CD4-positive, alpha-beta T cell treated with Interleukin-10 for 1 hour (primary cell): ENCODE results near the gene NDUFB10.
"Not testable (repeated sequence)": the region's sequence is repeated elsewhere in the genome, so short reads cannot be mapped to it uniquely, and the experiment has no call there.

Experiments used
- DNase-seq: peaks from one replicate; pipeline ENCODE4 v3.0.0-alpha.2; 2020

Gene NDUFB10

DNA sequence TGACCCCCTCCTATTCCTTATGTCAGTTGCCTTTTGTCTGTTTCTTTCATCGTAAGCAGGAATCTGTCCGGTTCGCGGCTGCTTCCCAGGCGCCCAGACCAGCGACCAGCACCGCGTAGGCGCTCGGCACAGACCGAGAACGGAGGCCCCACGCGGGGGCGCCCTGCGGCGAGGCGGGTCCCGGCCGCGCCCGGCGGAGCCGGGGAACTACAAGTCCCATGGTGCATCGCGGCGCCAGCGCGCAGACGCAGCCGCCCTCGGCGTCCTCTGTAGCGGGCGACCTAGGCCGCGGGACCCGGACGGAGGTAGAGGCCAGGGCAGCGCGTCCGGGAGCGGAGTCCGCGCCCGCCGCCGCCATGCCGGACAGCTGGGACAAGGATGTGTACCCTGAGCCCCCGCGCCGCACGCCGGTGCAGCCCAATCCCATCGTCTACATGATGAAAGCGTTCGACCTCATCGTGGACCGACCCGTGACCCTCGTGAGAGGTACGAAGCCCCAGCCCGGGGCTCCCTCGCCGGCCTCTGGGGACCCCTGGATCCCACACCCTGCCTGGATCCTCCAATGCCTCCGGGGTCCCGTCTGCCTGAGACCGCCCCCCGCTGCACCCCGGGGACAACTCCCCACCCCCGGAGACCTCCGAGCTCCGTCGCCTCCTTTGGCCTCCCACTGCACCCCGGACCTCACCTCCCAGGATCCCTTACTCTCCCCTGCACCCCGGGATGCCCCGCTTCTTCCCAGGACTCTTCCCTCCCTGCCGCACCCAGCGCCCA, at the start of gene NDUFB10:
Gene NDUFB10, plus strand, starts transcription at position 270 of the 771 bp plus-strand sequence. Its CDS starts 87 bp downstream, at position 357.
- DNase-seq, result peak; percentile 91

GRCh38 chr16:1909561-1910231, 49.6 kb upstream of the NDUFB10 start:
- no peak for DNase-seq

DNA sequence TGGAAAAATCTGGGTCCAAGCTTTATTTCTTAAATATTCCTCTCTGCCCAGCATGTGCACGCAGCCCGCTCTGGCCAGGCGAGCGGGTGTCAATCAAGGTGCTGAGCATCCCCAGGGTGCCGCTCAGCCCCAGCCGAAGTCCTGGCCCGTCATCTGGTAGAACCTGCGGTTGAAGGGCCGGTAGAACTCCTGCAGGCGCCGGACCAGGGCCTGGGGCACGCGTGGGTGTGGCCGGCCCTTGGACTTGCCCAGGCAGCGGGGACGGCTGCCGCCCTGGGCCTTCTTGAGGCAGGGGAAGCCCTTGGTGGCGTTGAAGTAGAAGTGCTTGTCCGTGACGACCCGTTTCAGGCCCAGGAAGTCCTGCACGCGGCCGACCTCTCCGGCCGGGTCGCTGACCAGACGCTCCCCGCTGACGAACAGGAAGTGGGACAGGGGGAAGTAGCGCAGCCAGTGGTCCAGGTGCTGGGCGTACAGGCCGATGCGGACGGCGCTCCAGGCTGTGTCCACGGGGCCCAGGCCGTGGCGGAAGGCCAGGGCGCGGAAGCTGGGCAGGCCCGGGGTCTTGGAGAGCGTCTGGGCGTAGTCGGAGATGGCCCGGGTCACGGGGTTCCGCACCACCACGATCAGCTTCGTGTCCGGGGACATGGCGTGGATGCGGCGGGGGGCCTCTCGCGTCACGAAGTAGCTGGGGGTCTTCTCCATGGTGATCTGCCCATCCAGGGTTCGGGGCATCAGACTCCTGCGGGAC, 47.7 kb upstream of the NDUFB10 start:
- DNase-seq, result no peak

DNA sequence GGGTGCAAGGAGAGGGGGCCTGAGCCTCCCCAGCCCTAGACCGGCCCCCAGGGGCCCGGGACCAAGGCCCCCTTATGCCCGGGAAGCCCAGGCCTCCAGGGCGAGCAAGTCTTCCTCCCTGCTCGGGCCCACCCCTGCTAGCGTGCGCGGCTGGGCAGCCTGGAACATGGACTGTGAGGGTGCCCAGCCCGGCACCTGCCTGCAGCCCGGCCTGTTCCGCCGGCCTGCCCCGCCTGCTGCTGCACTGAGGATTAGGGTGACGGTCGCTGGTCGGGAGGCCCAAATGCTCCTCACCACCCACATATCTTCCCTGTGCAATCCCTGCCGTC, 47.2 kb upstream of the NDUFB10 start:
- no peak for DNase-seq

- no peak for DNase-seq
These were observed 45.8 kb upstream of the NDUFB10 start for GRCh38 chr16:1913327-1914083.

GRCh38 chr16:1914084-1914608, 45.2 kb upstream of the NDUFB10 start:
- no peak for DNase-seq

- no peak for DNase-seq
These were observed 44.4 kb upstream of the NDUFB10 start for GRCh38 chr16:1914988-1915387.

DNA sequence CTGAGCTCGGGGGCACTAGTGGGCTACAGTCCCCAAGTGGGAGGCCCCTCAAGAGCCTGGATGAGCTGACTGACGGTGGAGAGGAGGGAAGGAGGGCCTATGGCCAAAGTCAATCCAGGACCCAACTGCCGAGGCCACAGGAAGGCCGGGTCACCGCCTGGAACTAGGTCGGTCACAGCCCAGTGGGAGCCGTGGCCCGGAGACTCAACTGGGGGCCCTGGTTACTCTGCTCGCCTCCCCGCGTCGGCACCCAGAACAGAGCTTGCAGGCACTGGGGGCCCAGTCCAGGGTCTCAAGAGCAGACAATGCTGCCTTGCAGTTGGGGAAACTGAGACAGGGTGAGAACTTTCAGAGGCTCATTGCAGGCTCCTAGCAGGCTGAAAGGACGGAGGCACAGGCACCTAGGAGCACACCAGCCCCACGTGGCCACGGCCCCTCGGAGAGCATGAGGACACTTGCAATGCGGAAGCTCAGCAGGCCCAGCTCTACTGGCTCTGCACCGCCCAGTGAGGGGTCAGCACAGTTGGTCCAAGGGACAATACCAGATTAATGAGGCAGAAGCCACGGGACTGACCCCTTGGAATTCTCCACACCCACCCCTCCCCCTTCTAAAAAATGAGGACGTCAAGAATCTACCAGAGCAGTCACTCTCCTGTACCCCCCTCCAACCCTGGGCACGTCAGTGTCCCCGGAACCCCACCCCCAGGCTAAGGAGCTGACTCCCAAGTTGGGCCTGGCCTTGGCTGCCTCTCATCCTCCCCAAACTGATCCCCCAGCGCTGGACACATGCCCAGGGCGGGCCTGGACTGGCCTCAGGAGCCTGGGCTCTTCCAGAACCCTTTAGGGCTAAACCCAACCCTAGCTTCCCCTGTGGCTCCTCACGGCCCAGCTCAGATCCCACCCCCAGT, 43.4 kb upstream of the NDUFB10 start:
- no peak for DNase-seq

GRCh38 chr16:1916640-1916990, 42.7 kb upstream of the NDUFB10 start:
- no peak for DNase-seq

GRCh38 chr16:1917056-1917664, 42.2 kb upstream of the NDUFB10 start:
- DNase-seq, result no peak

GRCh38 chr16:1917665-1918350, 41.5 kb upstream of the NDUFB10 start:
- DNase-seq, result no peak

DNA sequence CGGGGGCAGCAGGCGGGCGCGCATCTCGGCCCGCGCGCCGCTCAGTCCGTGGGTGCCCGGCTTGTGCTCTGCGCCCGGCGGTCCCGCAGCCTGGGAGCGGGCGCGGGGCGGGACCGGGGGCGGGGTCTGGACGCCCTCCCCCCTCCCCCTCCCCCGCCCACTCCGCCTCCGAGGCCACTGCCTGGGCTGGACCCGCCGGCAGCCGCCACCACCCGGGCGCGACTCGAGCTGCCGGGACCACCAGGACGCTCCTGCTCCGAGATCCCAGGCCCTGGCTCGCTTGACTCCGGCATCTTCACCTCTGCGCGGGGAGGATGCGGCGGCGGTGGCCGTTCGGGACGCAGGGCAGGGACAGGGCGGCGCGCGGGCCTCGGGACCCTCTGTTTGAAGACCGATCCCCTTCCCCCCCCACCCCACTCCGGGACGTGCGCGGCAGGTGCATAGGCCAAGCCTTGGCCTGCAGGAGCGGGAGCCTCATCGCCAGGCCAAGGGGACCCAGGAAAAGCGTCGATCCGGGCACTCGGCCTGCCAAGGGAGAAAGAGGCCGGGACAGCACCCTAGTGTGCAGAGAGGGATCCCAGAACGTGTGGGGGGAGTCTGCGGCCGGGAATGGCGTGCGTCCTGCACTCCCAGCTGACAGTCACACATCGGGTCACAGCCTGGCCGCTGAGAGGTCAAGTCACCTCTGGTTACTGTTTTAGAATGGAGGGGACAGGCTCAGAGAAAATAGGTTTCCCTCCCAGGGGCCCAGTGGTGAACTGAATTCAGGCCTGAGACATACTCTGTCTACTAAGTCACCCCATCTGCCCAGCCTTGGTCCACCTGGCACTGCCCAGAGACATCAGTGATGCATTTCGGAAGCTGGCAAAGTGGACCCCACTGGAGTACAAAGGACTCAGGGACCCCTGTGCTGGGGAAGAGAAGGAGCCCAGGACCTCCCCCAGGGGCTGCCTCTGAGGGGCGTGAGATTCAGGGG, 40.7 kb upstream of the NDUFB10 start, which contains the start of gene HS3ST6:
Gene HS3ST6, minus strand, starts transcription at position 65 of the 976 bp plus-strand sequence. CDS start 92 bp downstream, outside the sequence.
- no peak for DNase-seq

- DNase-seq, result no peak
These were observed 39.9 kb upstream of the NDUFB10 start for GRCh38 chr16:1919327-1919998.

- DNase-seq, result not testable (repeated sequence)
These were observed 39.2 kb upstream of the NDUFB10 start for GRCh38 chr16:1920122-1920521.

DNA sequence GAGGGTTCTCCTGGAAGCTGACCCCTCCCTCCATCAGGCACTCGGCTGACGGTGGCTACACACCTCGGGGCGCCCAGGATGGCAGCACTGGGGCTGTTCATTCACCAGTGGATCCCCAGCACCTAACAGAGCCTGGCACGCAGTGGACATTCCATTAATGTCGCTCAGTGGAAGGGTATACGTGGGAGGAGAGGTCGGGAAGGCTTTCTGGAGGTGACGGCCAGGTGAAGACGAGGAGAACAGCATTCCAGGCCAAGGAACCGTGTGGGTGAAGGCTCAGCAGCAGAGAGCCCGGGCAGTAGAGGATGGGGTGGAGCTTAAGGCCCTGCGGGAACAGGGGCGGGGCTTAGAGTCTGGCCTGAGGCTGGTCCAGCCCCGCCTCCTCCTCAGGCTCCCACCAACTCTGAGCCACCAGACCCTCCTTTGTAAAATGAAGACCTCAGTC, 38.6 kb upstream of the NDUFB10 start:
- DNase-seq, result no peak

- DNase-seq, result no peak
These were observed 37.0 kb upstream of the NDUFB10 start for GRCh38 chr16:1922357-1922756.

DNA sequence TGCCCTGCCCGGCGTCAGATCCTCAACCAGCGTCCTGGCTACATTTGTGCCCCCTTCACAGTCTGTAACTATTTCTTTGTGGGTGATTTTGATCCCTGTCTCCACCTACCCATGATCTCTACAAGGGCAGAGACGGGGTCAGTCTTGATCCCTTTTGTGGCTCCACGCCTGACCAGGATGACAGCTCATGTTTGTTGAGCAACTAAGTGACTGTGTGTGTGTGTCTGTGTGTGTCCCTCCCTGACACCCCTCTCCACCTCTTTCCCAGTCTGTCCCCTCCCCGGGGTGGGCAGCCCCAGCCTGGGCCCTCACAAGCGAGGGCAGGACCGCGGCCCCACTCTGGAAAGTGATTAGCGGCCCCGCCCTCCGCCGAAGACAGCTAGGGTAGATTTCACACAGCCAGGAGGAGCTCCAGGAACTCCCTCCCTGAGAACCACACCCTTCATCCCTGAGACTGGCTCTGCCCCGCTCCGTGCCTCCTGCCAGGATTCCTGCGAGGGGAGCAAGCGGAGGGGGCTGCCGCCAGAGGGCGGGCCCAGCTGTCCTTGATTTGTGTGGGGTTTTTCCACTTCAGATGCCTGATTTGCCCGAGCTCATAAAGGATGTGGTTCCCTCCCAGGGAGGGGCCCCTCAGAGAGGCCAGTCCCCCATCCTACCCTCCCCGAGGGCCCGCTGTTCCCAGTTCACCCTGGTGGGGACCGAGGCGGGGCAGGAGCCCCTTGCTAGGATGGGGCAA, 35.9 kb upstream of the NDUFB10 start:
- DNase-seq, result peak; percentile 16

GRCh38 chr16:1924095-1924494, 35.2 kb upstream of the NDUFB10 start:
- DNase-seq, result no peak
